ENCODE measurements around the gene C3orf62. TPM values are rescaled to one million over a fixed set of nuclear protein-coding genes. Genes with fewer than 3 reads are reported as not detected.

The C3orf62 gene
- total RNA-seq (1 to 10 TPM; 2.3 to 4.1 (median 2.8) TPM), polyA plus RNA-seq (1 to 10 TPM; 2.4 to 9.1 TPM)
- long read RNA-seq, donor 1, full-length matches to known transcripts, result 2 of 2 reads
- long read RNA-seq, donor 1, partial matches to known transcripts, result 0 of 2 reads
- long read RNA-seq, donor 1, other reads (novel, unspliced or antisense), result 0 of 2 reads
- long read RNA-seq, donor 2, result 0 reads
- long read RNA-seq, donor 3, full-length matches to known transcripts, result 1 of 2 reads
- long read RNA-seq, donor 3, partial matches to known transcripts, result 0 of 2 reads
- long read RNA-seq, donor 3, other reads (novel, unspliced or antisense), result 1 of 2 reads

GRCh38 chr3:49276475-49277382 lies at the start of gene C3orf62:
C3orf62 (minus strand) TSS chr3:49277232; CDS start chr3:49276872, 360 bp downstream.
- TF ChIP-seq CTCF (IDR thresholded peaks at IDR 0.05), result peak in 1 of 9 donors; percentile 8
- Histone ChIP-seq H3K9me3 (no peaks in the 10 kb centered on the region), H3K36me3 (peaks cover 0 to 58% (median 6%) of the 10 kb centered on the region in 9 donors), H3K4me1 (peaks cover 16 to 46% (median 40%) of the 10 kb centered on the region in 9 donors), H3K4me3 (peak within 1 kb of the TSS; percentile 9 to 61 (median 56)), H3K27ac (peak within 1 kb of the TSS; percentile 91 to 99 (median 98)), H3K27me3 (no peaks in the 10 kb centered on the region)
- intact Hi-C loops (cut with DNase I), result loop anchor here in 9 of 10 donors (2.0 to 10.0 kb wide), 5 partner anchors 59 to 106 kb away; partner anchors contain the start of gene KLHDC8B (in 8 of the 9)
- WGBS, 2 donors, result 1 to 2% methylated on average over 51 of the region's 51 CpGs
- DNase-seq (peak; percentile 95 to 96), ATAC-seq (peak; percentile 95 to 96 (median 96))

GRCh38 chr3:49324768-49325167 lies 47.7 kb upstream of the C3orf62 start:
- ATAC-seq, result no peak
- H3K27ac ChIP-seq, result no peak overlapping the region
- no peak for DNase-seq
- no peaks in the 10 kb centered on the region for H3K4me1 ChIP-seq
- H3K36me3 ChIP-seq, result peaks cover 4 to 100% (median 96%) of the 10 kb centered on the region in 9 donors
- intact Hi-C loops (cut with DNase I), result no loop called here
- no peak overlapping the region for H3K4me3 ChIP-seq
- H3K9me3 ChIP-seq, result no peaks in the 10 kb centered on the region
- no peak for TF ChIP-seq CTCF (IDR thresholded peaks at IDR 0.05)
- no peaks in the 10 kb centered on the region for H3K27me3 ChIP-seq
- 93 to 98% methylated on average over 7 of the region's 7 CpGs for WGBS, 2 donors

GRCh38 chr3:49316696-49317457 lies 39.8 kb upstream of the C3orf62 start:
- H3K27me3 ChIP-seq, result no peaks in the 10 kb centered on the region
- ATAC-seq (peak in 4 of 8 donors; percentile 24 to 62 (median 41)), DNase-seq (peak in 1 of 2 donors; percentile 20)
- no peak overlapping the region for H3K27ac ChIP-seq
- peaks cover 0 to 11% (median 0%) of the 10 kb centered on the region in 9 donors for H3K4me1 ChIP-seq
- intact Hi-C loops (cut with DNase I), result no loop called here
- 78 to 85% methylated on average over 16 of the region's 16 CpGs for WGBS, 2 donors
- H3K9me3 ChIP-seq, result no peaks in the 10 kb centered on the region
- no peak overlapping the region for H3K4me3 ChIP-seq
- no peak for TF ChIP-seq CTCF (IDR thresholded peaks at IDR 0.05)
- peaks cover 0 to 100% (median 58%) of the 10 kb centered on the region in 9 donors for H3K36me3 ChIP-seq

Data from heart right ventricle (tissue), 16 donors.